Measurements from ENCODE around the gene UGT2B10.

The UGT2B10 gene

GRCh38 chr4:68871809-68872642 is 56.2 kb downstream of the UGT2B10 start:
- no peak for DNase-seq (ENCODE audit: low read depth in 2 of 2)

GRCh38 chr4:68872643-68873502 is 57.1 kb downstream of the UGT2B10 start:
- DNase-seq (ENCODE audit: low read depth in 2 of 2): no peak

DNA sequence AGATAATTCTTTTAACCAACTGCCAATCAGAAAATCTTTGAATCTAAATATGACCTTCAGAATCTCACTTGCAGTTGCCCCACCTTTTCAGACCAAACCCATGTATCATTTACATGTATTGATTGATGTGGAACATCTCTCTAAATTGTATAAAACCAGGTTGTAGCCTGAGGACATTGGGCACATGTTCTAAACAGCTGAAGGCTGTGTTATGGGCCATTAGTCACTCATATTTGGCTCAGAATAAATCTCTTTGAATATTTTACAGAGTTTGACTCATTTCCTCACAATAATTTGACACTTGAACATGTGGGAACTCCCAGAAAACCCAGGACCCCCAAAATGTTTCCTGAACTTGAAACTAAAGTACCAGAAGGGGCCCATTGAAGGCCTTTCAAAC is 58.7 kb downstream of the UGT2B10 start:
- no peak for DNase-seq (ENCODE audit: low read depth in 2 of 2)

- DNase-seq (ENCODE audit: low read depth in 2 of 2): no peak
These were observed 61.8 kb downstream of the UGT2B10 start for GRCh38 chr4:68877555-68877954.

DNA sequence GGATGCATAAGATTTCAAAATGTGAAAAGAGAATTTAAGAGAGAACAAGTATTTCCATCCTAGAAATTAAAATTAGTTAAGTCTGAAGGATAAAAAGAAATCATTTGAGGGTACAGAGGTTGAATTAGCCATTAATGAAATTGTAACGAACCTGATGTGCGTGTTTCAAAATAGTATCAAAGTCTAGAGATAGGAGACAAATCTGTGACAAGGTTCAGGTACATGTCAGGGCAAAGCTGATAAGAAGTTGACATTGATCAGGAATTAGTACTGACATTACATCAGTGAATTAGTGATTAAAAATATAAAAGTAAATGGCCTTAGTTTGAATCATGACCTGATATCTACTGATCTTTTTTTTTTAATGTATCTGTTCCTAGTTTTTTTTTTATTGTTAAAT is 62.3 kb downstream of the UGT2B10 start:
- no peak for DNase-seq (ENCODE audit: low read depth in 2 of 2)

Data from stimulated activated CD8-positive, alpha-beta memory T cell treated with anti-CD3 and anti-CD28 coated beads, Interleukin-15, amount 100 ng/mL, for 48 hours (primary cell).